ENCODE results near the gene VPS36.
"Not testable (repeated sequence)": the region's sequence is repeated elsewhere in the genome, so short reads cannot be mapped to it uniquely, and the experiment has no call there.

VPS36 gene

DNA sequence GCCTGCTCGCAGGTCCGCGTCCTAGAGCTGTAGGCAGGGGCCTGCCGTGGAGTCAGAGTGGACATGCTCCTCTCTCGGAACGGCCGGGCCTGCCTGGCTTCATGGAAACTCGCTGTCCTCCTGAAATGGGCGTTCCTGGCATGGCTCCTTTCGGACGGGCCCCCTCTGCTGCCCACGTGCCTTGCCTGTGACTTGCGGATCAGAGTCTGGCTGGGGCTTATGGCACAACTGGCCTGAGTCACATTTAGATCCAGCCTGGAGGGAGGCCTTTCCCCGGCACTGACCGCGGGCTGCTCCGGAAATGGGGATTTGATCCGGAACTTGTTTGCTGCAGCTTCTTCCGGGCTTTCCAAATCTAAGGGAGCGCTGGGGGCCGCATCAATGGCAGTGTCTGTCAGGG is 72.5 kb downstream of the VPS36 start:
- DNase-seq (ENCODE audit: low read depth in 2 of 2): no peak

DNA sequence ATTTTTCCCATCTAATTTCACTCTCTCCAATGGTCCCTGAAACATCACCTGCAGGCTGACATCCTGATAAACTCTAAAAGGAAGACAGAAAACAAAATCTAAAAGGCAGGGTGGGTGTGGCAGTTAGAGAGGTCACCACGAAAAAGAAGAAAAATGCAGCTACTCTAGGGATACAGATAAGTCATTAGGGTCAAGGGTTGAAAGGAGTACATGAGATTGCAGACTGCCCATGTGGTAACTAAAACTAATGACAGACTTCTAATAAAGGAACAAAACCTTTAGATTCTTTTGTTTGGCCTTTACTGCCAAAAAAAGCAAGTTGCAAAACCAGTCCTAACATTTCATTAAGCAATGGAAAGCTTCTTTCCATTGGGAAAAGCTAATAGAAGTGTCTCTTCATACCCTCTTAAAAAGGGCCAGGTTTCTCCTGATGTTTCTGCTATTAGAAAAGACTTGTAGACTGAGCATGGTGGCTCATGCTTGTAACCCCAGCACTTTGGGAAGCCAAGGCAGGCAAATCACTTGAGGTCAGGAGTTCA is 75.5 kb downstream of the VPS36 start:
- DNase-seq (ENCODE audit: low read depth in 2 of 2): no peak

- DNase-seq (ENCODE audit: low read depth in 2 of 2): no peak
Measured at GRCh38 chr13:52374389-52374788, 76.0 kb downstream of the VPS36 start.

DNA sequence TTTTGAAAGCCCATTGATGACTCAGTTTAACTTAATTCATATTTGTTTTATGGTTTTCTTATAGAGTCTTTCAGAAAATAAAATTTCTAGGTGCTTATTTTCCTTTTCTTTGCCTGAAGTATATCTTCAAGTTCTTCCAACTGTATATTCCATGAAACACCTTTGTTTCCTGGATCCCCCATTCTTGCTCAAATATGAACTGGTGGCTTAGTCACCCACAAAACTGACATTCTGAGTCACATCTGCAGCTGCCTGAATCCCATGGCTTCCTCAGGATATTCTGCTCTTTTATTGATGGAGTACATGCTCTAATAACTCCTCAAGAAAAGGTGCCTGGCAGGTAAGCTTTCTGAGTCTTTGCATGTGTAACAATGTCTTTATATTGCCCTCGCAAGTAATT is 77.2 kb downstream of the VPS36 start:
- DNase-seq (ENCODE audit: low read depth in 2 of 2): not testable (repeated sequence)

DNA sequence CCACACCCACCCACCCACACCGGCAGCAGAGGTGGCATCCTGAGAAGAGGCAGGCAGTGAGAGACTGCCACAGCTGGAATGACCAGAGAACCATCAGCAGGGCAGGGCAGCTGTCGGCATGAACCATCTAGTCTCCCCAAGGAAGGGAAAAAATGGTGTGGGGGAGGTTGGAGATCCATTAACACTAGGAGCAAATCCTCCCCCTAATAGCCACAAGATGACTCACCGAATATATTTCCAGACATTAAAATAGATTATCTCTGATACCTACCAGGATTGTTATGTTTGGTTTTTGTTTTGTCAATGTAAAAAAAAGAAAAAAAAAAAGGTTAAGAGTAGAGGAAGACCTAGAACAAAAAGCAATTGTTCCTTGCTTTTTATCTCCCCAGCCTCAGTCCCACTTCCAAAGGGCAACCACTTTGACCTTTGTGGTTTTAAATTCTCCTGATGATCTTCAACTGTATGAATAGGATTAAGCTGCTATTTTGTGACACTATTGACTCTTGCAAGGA is 78.6 kb downstream of the VPS36 start:
- no peak for DNase-seq (ENCODE audit: low read depth in 2 of 2)

DNA sequence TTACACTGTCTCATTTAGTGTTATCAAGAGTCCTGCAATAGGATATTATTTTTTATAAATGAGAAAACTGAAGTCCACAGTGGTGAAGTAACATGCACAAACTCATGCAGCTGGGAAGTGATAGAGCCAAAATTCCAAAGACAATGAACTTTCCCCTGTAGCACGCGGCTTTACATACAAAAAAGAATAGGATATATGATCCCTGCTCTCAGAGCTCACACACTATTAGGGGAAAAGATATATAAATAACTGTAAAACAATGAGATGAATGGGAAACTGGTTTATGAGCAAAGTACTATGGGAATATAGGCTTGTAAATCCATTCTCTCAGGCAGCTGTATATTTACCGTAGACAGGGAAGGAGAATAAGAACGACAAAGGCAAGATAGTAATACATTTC is 84.1 kb downstream of the VPS36 start:
- DNase-seq (ENCODE audit: low read depth in 2 of 2): no peak
